ENCODE measurements around the gene PRPF6.

The PRPF6 gene

DNA sequence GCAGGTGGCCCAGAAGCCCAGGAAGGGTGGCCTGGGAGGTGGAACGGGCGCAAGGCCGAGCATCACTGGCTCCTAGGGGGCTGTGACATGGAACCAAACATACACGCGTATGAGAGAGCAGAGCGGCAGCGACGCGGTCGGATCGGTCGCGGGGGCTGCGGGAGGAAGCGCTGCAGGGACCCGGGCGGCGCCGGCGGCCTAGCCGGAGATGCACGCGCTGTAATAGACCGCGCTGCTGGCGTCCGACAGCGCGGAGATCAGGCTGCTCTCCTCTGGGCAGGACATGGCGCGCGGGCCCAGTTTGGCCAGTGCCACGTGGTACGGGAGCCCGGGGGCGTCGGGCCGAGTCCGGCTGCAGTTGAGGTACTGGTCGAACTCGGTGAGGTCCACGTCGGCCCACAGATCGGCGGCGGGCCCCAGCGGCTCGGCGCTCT is 67.1 kb downstream of the PRPF6 start:
- H3K27ac ChIP-seq (ENCODE audit: low read length) = no peak overlapping the region

DNA sequence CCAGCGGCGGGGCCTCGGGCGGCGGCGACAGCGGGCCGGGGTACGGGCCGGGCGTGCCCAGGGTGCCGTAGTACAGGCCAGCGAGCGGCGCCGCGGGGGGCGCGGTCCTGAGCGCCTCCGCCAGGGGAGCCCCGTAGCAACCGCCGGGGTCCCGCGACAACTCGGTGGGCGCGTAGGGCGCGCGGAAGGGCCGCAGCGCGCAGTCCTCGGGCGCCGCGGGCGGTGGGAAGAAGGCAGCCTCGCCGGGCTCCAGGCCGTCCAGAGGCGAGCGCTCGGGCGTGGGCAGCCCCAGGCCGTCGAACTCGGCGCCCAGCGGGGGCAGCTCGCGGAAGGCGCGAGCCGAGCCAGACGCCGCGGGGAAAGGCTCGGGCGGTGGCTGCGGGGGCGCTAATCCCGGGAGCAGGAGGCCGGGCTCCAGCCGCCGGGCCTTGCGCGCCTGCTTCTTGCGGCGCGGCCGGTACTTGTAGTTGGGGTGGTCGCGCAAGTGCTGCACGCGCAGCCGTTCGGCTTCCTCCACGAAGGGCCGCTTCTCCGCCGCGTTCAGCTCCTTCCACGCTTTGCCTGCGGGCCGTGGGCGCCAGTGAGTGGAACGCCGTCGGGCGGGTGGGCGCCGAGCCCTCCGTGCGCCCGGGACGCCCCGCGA is 67.6 kb downstream of the PRPF6 start:
- Histone ChIP-seq H3K27me3 (ENCODE audit: insufficient read depth, low read length) (peaks cover 89% of the 10 kb centered on the region), H3K4me1 (ENCODE audit: insufficient read depth, low read length) (no peaks in the 10 kb centered on the region), H3K36me3 (ENCODE audit: insufficient read depth, low read depth, low read length) (no peaks in the 10 kb centered on the region), H3K4me3 (ENCODE audit: low read length) (peak overlapping the region; percentile 26; the same call in 1 of the 2 replicates), H3K27ac (ENCODE audit: low read length) (no peak overlapping the region), H3K9ac (ENCODE audit: low read depth, low read length) (no peak overlapping the region), H3K9me3 (ENCODE audit: insufficient read depth, low read depth, low read length) (no peaks in the 10 kb centered on the region)

More for the DNA sequence above, 67.1 kb downstream of the PRPF6 start:
- Histone ChIP-seq H3K9ac (ENCODE audit: low read depth, low read length) (no peak overlapping the region), H3K4me3 (ENCODE audit: low read length) (peak overlapping the region; percentile 26; the same call in 1 of the 2 replicates), H3K4me1 (ENCODE audit: insufficient read depth, low read length) (no peaks in the 10 kb centered on the region), H3K36me3 (ENCODE audit: insufficient read depth, low read depth, low read length) (no peaks in the 10 kb centered on the region), H3K27me3 (ENCODE audit: insufficient read depth, low read length) (peaks cover 95% of the 10 kb centered on the region), H3K9me3 (ENCODE audit: insufficient read depth, low read depth, low read length) (no peaks in the 10 kb centered on the region)

GRCh38 chr20:64049060-64049877 is 68.3 kb downstream of the PRPF6 start, which contains the start of gene SOX18:
TSS of gene SOX18 (minus strand) at chr20:64049639. CDS start at chr20:64049516, 123 bp downstream.
- peaks cover 82% of the 10 kb centered on the region for H3K27me3 ChIP-seq (ENCODE audit: insufficient read depth, low read length)

DNA sequence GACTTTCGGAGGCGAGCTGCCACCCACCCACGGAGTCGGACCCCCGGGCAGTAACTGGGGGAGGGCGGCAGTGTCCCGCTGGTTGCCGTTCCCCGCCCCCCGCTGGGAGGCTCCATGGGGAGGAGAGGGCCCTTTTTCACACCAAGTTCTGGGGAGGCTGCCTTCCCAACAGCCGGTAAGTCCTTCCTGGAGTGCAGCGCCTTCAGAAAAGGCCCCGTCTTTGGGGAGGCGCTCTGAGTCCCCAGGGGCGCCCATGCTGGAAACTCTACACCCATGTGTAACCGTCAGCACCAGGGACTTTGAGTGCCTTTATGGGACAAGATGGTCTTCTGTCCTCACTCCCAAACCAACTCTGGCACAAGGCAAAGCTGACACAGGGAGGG is 68.9 kb downstream of the PRPF6 start:
- Histone ChIP-seq H3K4me1 (ENCODE audit: insufficient read depth, low read length) (peaks cover 4% of the 10 kb centered on the region; the same call in 1 of the 2 replicates), H3K4me3 (ENCODE audit: low read length) (no peak overlapping the region)

More at GRCh38 chr20:64049060-64049877, 68.3 kb downstream of the PRPF6 start, which contains the start of gene SOX18:
- Histone ChIP-seq H3K9me3 (ENCODE audit: insufficient read depth, low read depth, low read length) (no peaks in the 10 kb centered on the region), H3K36me3 (ENCODE audit: insufficient read depth, low read depth, low read length) (no peaks in the 10 kb centered on the region), H3K9ac (ENCODE audit: low read depth, low read length) (no peak within 1 kb of the TSS), H3K4me1 (ENCODE audit: insufficient read depth, low read length) (peaks cover 3% of the 10 kb centered on the region; the same call in 1 of the 2 replicates), H3K27ac (ENCODE audit: low read length) (no peak within 1 kb of the TSS), H3K4me3 (ENCODE audit: low read length) (no peak within 1 kb of the TSS; the same call in 1 of the 2 replicates)

GRCh38 chr20:64050261-64051032 is 69.5 kb downstream of the PRPF6 start:
- Histone ChIP-seq H3K9me3 (ENCODE audit: insufficient read depth, low read depth, low read length) (no peaks in the 10 kb centered on the region), H3K4me3 (ENCODE audit: low read length) (no peak overlapping the region), H3K27me3 (ENCODE audit: insufficient read depth, low read length) (peaks cover 70% of the 10 kb centered on the region), H3K27ac (ENCODE audit: low read length) (no peak overlapping the region), H3K4me1 (ENCODE audit: insufficient read depth, low read length) (peaks cover 4% of the 10 kb centered on the region; the same call in 1 of the 2 replicates), H3K9ac (ENCODE audit: low read depth, low read length) (no peak overlapping the region), H3K36me3 (ENCODE audit: insufficient read depth, low read depth, low read length) (no peaks in the 10 kb centered on the region)

More for the DNA sequence above, 68.9 kb downstream of the PRPF6 start:
- peaks cover 76% of the 10 kb centered on the region for H3K27me3 ChIP-seq (ENCODE audit: insufficient read depth, low read length)
- no peak overlapping the region for H3K27ac ChIP-seq (ENCODE audit: low read length)
- H3K9ac ChIP-seq (ENCODE audit: low read depth, low read length) = no peak overlapping the region
- H3K36me3 ChIP-seq (ENCODE audit: insufficient read depth, low read depth, low read length) = no peaks in the 10 kb centered on the region
- no peaks in the 10 kb centered on the region for H3K9me3 ChIP-seq (ENCODE audit: insufficient read depth, low read depth, low read length)

DNA sequence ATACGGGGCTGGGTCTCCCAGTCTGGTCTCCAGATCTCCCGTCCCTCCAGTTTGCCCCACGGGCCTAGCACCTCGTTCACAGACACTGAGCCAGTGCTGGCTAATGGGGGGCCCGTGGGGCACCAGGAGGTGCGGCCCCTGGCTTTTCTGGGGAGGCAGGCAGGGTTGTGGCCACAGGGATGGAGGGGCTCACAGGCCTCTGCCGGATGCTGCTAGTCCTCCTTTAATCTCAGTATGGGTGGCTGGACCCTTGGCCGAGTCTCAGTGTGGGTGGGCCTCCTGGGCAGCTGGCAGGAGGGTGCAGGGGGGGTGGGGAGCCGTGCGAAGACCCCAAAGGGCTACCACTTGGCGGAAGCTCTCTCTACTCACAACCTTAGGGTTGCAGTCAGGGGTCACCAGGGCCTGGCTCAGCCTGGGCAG is 70.1 kb downstream of the PRPF6 start:
- Histone ChIP-seq H3K9me3 (ENCODE audit: insufficient read depth, low read depth, low read length) (no peaks in the 10 kb centered on the region), H3K36me3 (ENCODE audit: insufficient read depth, low read depth, low read length) (no peaks in the 10 kb centered on the region), H3K27me3 (ENCODE audit: insufficient read depth, low read length) (peaks cover 64% of the 10 kb centered on the region), H3K4me3 (ENCODE audit: low read length) (no peak overlapping the region), H3K4me1 (ENCODE audit: insufficient read depth, low read length) (peaks cover 4% of the 10 kb centered on the region; the same call in 1 of the 2 replicates), H3K27ac (ENCODE audit: low read length) (no peak overlapping the region), H3K9ac (ENCODE audit: low read depth, low read length) (no peak overlapping the region)

DNA sequence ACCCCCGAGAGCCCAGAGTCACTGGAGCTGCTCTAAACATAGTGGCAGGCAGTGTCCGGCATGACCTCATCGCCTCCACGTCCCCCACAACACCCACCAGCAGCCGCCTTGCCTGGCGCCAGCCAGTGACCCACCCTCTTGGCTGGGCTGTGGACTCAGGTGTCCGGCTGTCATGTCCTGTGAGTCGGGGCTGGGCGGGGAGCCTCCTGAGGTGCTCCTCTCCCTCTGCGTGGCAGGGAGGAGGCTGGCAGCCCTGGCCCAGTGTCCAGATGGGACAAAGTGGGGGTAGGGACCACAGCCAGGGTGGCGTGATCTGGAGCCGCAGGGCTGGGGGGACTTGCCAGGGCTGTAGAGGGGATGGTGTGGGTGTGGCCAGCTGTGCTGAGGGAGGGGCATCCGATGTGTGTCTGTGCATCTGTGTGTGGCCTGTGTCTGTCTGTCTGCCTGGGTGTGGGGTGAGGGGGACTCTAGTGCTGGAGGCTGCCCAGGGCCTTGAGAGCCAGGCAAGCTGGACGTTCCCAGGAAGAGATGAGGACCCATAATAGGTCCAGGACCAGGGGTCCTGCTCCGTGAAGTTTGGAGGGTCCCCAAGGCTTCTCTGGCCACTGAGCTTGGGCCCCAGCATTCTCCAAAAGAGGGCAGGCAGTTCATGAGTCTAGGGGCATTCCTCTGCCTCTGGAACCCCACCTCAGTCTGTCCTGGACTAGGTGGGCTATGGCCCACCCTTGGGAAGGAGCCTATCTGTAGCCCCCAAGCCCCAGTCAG is 70.8 kb downstream of the PRPF6 start:
- Histone ChIP-seq H3K9ac (ENCODE audit: low read depth, low read length) (no peak overlapping the region), H3K9me3 (ENCODE audit: insufficient read depth, low read depth, low read length) (no peaks in the 10 kb centered on the region), H3K36me3 (ENCODE audit: insufficient read depth, low read depth, low read length) (no peaks in the 10 kb centered on the region), H3K4me3 (ENCODE audit: low read length) (no peak overlapping the region), H3K27me3 (ENCODE audit: insufficient read depth, low read length) (peaks cover 57% of the 10 kb centered on the region), H3K27ac (ENCODE audit: low read length) (no peak overlapping the region), H3K4me1 (ENCODE audit: insufficient read depth, low read length) (peaks cover 4% of the 10 kb centered on the region; the same call in 1 of the 2 replicates)

DNA sequence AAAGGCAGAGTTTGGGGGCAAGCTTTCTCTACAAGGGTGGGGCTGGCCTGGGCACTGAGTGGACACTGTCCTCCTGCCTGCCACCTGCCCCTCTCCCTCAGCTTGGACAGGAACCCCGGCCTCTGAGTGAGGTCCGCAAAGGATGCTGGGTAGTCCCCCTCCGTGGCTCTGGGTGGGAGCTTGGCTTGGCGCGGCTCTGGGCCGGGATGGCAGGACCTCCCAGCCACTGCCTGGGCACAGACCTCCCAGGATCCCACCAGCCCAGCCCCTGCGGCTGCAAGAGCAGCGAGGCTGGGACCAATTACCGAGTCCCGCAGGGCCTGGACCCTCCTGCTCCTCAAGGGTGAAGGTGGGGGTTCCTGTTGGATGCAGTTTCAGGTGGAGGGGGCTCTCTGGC is 71.4 kb downstream of the PRPF6 start:
- Histone ChIP-seq H3K9ac (ENCODE audit: low read depth, low read length) (no peak overlapping the region), H3K27me3 (ENCODE audit: insufficient read depth, low read length) (peaks cover 51% of the 10 kb centered on the region), H3K27ac (ENCODE audit: low read length) (no peak overlapping the region), H3K36me3 (ENCODE audit: insufficient read depth, low read depth, low read length) (no peaks in the 10 kb centered on the region), H3K4me1 (ENCODE audit: insufficient read depth, low read length) (peaks cover 4% of the 10 kb centered on the region; the same call in 1 of the 2 replicates), H3K4me3 (ENCODE audit: low read length) (no peak overlapping the region), H3K9me3 (ENCODE audit: insufficient read depth, low read depth, low read length) (no peaks in the 10 kb centered on the region)

GRCh38 chr20:64052987-64053840 is 72.3 kb downstream of the PRPF6 start:
- Histone ChIP-seq H3K4me3 (ENCODE audit: low read length) (no peak overlapping the region), H3K9me3 (ENCODE audit: insufficient read depth, low read depth, low read length) (no peaks in the 10 kb centered on the region), H3K27me3 (ENCODE audit: insufficient read depth, low read length) (peaks cover 42% of the 10 kb centered on the region), H3K36me3 (ENCODE audit: insufficient read depth, low read depth, low read length) (no peaks in the 10 kb centered on the region), H3K4me1 (ENCODE audit: insufficient read depth, low read length) (peaks cover 4% of the 10 kb centered on the region; the same call in 1 of the 2 replicates), H3K9ac (ENCODE audit: low read depth, low read length) (no peak overlapping the region), H3K27ac (ENCODE audit: low read length) (no peak overlapping the region)
